OCI-LY1 (cell line): ENCODE results near the gene DRGX.

Experiments
- H2AFZ ChIP-seq: fragments of 200-600 bp; sonication (generic), shearing (Covaris generic); 2 replicates; pipeline ENCODE4 v1.6.0; 2014; ENCODE audit warnings: antibody characterized with exemption, mild to moderate bottlenecking, low read length
- H3F3A ChIP-seq: fragments of 200-600 bp; sonication (generic), shearing (Covaris generic); 2 replicates; pipeline ENCODE4 v1.6.0; 2014; ENCODE audit warnings: mild to moderate bottlenecking, antibody characterized with exemption, low read length, moderate library complexity; ENCODE audit not compliant: insufficient read depth
- H3K27ac ChIP-seq: fragments of 200-600 bp; sonication (generic); 2 replicates; pipeline ENCODE4 v1.5.1; 2014; ENCODE audit warnings: low read length, mixed run types, mild to moderate bottlenecking, low read depth; ENCODE audit not compliant: poor library complexity, severe bottlenecking
- H3K27me3 ChIP-seq: fragments of 200-600 bp; sonication (generic); 2 replicates; pipeline ENCODE4 v1.6.0; 2014; ENCODE audit warnings: antibody characterized with exemption, mild to moderate bottlenecking, low read length, moderate library complexity; ENCODE audit not compliant: insufficient read depth
- H3K36me3 ChIP-seq: fragments of 200-600 bp; sonication (generic); 2 replicates; pipeline ENCODE4 v1.6.1; 2014; ENCODE audit warnings: mild to moderate bottlenecking, antibody characterized with exemption, low read length, moderate library complexity, mixed read lengths; ENCODE audit not compliant: insufficient read depth
- H3K4me1 ChIP-seq: fragments of 200-600 bp; sonication (generic); 2 replicates; pipeline ENCODE4 v1.5.1; 2014; ENCODE audit warnings: mild to moderate bottlenecking, low read length, moderate library complexity; ENCODE audit not compliant: insufficient read depth, severe bottlenecking
- H3K4me2 ChIP-seq: fragments of 200-600 bp; sonication (generic), shearing (Covaris generic); 2 replicates; pipeline ENCODE4 v1.6.1; 2014; ENCODE audit warnings: low read length
- H3K4me3 ChIP-seq: fragments of 200-600 bp; sonication (generic); 2 replicates; pipeline ENCODE4 v1.5.1; 2014; ENCODE audit warnings: low read length, low read depth, mild to moderate bottlenecking, mixed read lengths; ENCODE audit not compliant: poor library complexity, severe bottlenecking
- H3K79me2 ChIP-seq: fragments of 200-600 bp; shearing (Covaris generic); 2 replicates; pipeline ENCODE4 v1.6.1; 2016; ENCODE audit warnings: mixed run types, low read length, mixed read lengths; ENCODE audit not compliant: insufficient read depth
- H3K9ac ChIP-seq: fragments of 200-600 bp; sonication (generic), shearing (Covaris generic); 2 replicates; pipeline ENCODE4 v1.6.1; 2014; ENCODE audit warnings: mild to moderate bottlenecking, low read length, mixed read lengths
- H3K9me2 ChIP-seq: fragments of 200-600 bp; sonication (generic), shearing (Covaris generic); 2 replicates; pipeline ENCODE4 v1.6.1; 2014; ENCODE audit warnings: low read depth, mild to moderate bottlenecking, low read length, mixed read lengths
- H3K9me3 ChIP-seq: fragments of 200-600 bp; shearing (Covaris generic); 2 replicates; pipeline ENCODE4 v1.6.1; 2014; ENCODE audit warnings: low read length, mixed read lengths
- H4K20me1 ChIP-seq: fragments of 200-600 bp; sonication (generic), shearing (Covaris generic); 2 replicates; pipeline ENCODE4 v1.6.0; 2016; ENCODE audit warnings: mild to moderate bottlenecking, low read length; ENCODE audit not compliant: insufficient read depth
- EZH2 ChIP-seq: fragments of 200-600 bp; sonication (generic), shearing (Covaris generic); IDR thresholded peaks from 2 replicates; pipeline ENCODE4 v1.8.0; 2017; ENCODE audit warnings: borderline replicate concordance, mixed run types, mild to moderate bottlenecking, antibody characterized with exemption, low read length, moderate library complexity, mixed read lengths
- TF ChIP-seq, protein P1 (sequence below): fragments of 200-600 bp; sonication (generic), shearing (Covaris generic); IDR thresholded peaks from 2 replicates; pipeline ENCODE4 v1.5.1; 2017; ENCODE audit warnings: mild to moderate bottlenecking, antibody characterized with exemption, low read length, moderate library complexity, mixed read lengths

The DRGX gene

DNA sequence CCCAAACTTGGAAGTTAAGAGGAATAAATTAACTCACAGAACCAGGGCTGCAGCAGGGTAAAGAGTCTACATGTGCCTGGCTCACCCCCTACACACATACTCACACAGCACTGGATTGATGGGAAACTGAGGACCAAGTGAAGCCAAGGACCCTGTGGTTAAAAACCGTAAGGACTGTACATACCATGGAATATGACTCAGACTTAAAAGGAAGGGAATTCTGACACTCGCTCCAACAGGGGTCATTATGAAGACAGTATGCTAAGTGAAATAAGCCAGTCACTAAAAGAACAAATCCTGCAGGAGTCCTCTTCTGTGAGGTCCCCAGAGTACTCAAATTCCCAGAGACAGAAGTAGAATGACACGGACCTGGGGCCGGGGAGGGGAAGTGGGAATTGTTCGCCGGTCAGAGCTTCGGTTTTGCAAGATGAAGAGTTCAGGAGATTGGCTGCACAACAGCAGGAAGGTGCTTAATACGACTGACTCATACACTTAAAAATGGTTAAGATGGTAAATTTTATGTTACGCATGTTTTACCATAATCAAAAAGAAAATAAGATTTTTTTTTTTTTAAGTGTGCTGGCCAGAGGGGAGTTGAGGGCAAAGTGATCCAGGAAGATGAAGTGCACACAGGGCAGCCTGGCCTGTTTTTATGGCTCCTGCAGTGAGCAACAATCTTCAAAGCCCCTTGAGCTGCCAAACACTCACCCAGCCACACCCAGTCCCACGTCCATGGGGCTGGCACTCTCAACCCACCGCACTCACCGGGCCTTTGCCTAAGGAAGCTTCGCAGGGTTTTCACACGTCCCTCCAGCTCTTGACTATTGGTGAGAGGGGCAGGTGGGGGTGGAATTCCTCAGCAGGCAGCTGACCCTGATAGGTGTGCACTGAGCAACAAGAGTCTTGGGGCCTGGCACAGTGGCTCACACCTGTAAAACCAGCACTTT is 26.4 kb downstream of the DRGX start:
- Histone ChIP-seq H3K4me1 (no peaks in the 10 kb centered on the region), H3K79me2 (no peaks in the 10 kb centered on the region), H3K9me2 (no peaks in the 10 kb centered on the region), H3K4me2 (no peak overlapping the region), H3K27me3 (no peaks in the 10 kb centered on the region), H3K4me3 (no peak overlapping the region), H3K27ac (no peak overlapping the region), H3K9ac (no peak overlapping the region), H3K9me3 (no peaks in the 10 kb centered on the region), H2AFZ (no peak overlapping the region), H3F3A (no peaks in the 10 kb centered on the region), H3K36me3 (no peaks in the 10 kb centered on the region), H4K20me1 (no peaks in the 10 kb centered on the region)
- TF ChIP-seq EZH2 = no peak
- TF ChIP-seq, protein P1, sequence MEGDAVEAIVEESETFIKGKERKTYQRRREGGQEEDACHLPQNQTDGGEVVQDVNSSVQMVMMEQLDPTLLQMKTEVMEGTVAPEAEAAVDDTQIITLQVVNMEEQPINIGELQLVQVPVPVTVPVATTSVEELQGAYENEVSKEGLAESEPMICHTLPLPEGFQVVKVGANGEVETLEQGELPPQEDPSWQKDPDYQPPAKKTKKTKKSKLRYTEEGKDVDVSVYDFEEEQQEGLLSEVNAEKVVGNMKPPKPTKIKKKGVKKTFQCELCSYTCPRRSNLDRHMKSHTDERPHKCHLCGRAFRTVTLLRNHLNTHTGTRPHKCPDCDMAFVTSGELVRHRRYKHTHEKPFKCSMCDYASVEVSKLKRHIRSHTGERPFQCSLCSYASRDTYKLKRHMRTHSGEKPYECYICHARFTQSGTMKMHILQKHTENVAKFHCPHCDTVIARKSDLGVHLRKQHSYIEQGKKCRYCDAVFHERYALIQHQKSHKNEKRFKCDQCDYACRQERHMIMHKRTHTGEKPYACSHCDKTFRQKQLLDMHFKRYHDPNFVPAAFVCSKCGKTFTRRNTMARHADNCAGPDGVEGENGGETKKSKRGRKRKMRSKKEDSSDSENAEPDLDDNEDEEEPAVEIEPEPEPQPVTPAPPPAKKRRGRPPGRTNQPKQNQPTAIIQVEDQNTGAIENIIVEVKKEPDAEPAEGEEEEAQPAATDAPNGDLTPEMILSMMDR = no peak

DNA sequence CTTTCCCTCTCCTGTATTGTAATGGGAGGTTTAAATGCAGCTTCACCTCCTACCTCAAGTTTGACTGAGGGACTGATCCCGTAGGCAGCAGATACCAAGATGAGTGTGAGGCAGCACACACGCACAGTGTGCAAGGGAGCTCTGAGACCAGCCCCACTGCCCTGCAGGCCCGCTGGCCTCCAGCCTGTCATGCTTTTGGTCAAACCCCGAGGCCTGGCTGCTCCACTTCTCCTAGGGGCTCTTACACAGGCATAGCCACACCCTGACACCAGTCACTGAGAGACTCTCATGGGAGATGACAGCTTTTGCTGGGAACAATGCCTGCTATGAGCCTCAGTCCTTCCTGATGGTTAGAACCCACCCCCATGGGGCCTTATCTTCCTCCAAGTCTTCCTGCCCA is 27.6 kb downstream of the DRGX start:
- Histone ChIP-seq H3K36me3 (no peaks in the 10 kb centered on the region), H3K27me3 (no peaks in the 10 kb centered on the region), H3K4me1 (no peaks in the 10 kb centered on the region), H2AFZ (no peak overlapping the region), H3K4me2 (no peak overlapping the region), H3K9me3 (no peaks in the 10 kb centered on the region), H4K20me1 (no peaks in the 10 kb centered on the region), H3K79me2 (no peaks in the 10 kb centered on the region), H3K4me3 (no peak overlapping the region), H3F3A (no peaks in the 10 kb centered on the region), H3K9ac (no peak overlapping the region), H3K9me2 (no peaks in the 10 kb centered on the region), H3K27ac (no peak overlapping the region)
- TF ChIP-seq EZH2 = no peak
- TF ChIP-seq, protein P1 = no peak

DNA sequence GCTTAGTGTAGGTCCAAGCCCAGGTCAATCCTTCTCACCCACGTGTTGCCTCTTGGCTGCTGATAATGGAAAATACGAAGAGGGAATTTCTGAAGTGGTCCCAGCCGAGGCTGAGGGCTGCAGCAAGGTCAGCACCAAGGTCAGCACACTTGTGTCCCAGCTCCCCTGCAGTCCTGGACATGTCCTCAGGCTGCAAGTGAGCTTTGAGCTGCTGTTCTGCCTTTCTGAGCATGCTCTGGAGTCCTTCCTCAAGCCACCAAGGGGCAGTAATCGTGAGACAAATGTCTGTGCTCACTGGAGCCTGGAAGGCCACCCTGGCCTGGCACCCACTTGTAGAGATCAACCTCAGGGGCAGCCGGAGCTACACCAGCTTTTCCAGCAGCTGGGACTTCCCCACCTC is 28.3 kb downstream of the DRGX start:
- TF ChIP-seq, protein P1 = no peak
- no peak for TF ChIP-seq EZH2
- Histone ChIP-seq H3K36me3 (no peaks in the 10 kb centered on the region), H3K9me2 (no peaks in the 10 kb centered on the region), H4K20me1 (no peaks in the 10 kb centered on the region), H3F3A (no peaks in the 10 kb centered on the region), H3K27ac (no peak overlapping the region), H3K9me3 (no peaks in the 10 kb centered on the region), H3K4me2 (no peak overlapping the region), H3K27me3 (no peaks in the 10 kb centered on the region), H3K79me2 (no peaks in the 10 kb centered on the region), H3K4me3 (no peak overlapping the region), H3K4me1 (no peaks in the 10 kb centered on the region), H3K9ac (no peak overlapping the region), H2AFZ (no peak overlapping the region)
